Measurements from ENCODE around the gene SEZ6L2. TPM values are rescaled to one million over a fixed set of nuclear protein-coding genes. Genes with fewer than 3 reads are reported as not detected.
"Not testable (repeated sequence)": the region's sequence is repeated elsewhere in the genome, so short reads cannot be mapped to it uniquely, and the experiment has no call there.

The SEZ6L2 gene
- total and polyA plus RNA-seq, 2 donors: 1.5 to 7.7 TPM

- Histone ChIP-seq H3K4me1 (ENCODE audit: insufficient read depth) (no peaks in the 10 kb centered on the region), H3K36me3 (ENCODE audit: insufficient read depth) (no peaks in the 10 kb centered on the region), H3K4me3 (ENCODE audit: low read depth, low read length) (no peak overlapping the region), H3K27ac (ENCODE audit: low read depth) (no peak overlapping the region)
- WGBS: 71% methylated on average over 10 of the region's 10 CpGs
- no peak for DNase-seq (ENCODE audit: extremely low spot score)
These were observed 7.6 kb downstream of the SEZ6L2 start for GRCh38 chr16:29891525-29892457.

DNA sequence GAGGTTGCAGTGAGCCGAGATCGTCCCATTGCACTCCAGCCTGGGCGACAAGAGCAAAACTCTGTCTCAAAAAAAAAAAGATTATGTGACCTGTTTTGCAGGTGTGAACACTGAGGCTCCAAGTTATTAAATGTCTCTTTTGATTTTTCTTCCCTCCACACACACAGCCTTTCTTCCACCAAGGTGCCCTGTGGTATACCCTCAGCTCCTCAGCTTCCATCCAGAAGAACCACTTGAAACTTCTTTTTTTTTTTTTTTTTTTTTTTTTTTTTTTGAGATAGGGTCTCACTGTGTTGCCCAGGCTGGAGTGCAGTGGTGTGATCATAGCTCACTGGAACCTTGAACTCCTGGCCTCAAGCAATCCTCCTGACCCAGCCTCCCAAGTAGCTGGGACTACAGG lies 10.0 kb downstream of the SEZ6L2 start:
- not testable (repeated sequence) for H3K27ac ChIP-seq (ENCODE audit: low read depth); H3K4me1 ChIP-seq (ENCODE audit: insufficient read depth); DNase-seq (ENCODE audit: extremely low spot score); H3K36me3 ChIP-seq (ENCODE audit: insufficient read depth); H3K4me3 ChIP-seq (ENCODE audit: low read depth, low read length)
- 94% methylated on average over 3 of the region's 3 CpGs for WGBS

DNA sequence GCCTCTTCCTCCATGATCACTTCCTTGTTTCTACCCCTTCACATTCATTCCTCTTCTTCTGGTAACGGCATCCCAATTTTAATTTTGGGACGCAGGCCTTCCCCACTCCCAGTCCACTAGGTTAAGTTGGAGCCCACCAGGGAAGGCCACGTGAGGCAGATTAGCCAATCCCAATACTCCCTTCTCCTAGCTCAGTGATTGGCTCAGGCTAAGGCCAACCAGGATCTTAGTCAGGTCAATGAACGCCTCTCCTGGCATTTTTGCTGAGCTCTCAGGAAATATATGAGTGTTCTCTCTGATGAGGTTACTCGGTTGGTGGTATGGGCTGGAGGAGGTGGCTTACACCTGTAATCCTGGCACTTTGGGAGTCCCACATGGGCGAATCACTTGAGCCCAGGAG lies 15.4 kb downstream of the SEZ6L2 start:
- Histone ChIP-seq H3K36me3 (ENCODE audit: insufficient read depth) (no peaks in the 10 kb centered on the region), H3K4me3 (ENCODE audit: low read depth, low read length) (no peak overlapping the region), H3K27ac (ENCODE audit: low read depth) (no peak overlapping the region), H3K4me1 (ENCODE audit: insufficient read depth) (no peaks in the 10 kb centered on the region)
- WGBS: 71% methylated on average over 6 of the region's 6 CpGs
- no peak for DNase-seq (ENCODE audit: extremely low spot score)

- Histone ChIP-seq H3K4me3 (ENCODE audit: low read depth, low read length) (no peak overlapping the region), H3K27ac (ENCODE audit: low read depth) (no peak overlapping the region), H3K4me1 (ENCODE audit: insufficient read depth) (no peaks in the 10 kb centered on the region), H3K36me3 (ENCODE audit: insufficient read depth) (no peaks in the 10 kb centered on the region)
- WGBS: 95% methylated on average over 3 of the region's 3 CpGs
- no peak for DNase-seq (ENCODE audit: extremely low spot score)
These were observed 18.3 kb downstream of the SEZ6L2 start for GRCh38 chr16:29881050-29881449.

DNA sequence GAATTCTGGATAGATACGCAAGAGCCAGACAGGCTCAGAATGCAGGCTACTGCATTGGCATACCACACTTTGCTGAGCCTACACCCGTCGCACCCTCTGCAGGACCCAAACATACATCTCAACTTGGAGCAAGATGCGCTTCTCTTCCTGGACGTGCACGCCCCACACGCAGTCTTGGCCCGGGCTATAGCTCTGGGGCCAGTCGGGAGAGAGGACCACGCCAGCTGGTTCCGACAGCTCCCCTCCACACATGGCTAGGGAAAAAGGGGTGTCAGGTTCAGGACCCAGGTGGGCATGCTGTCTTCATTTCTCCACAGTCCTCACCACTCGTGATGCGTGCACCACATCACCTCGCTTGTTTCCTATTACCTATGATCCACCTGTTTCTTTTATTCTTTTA lies 21.2 kb downstream of the SEZ6L2 start:
- WGBS: 89% methylated on average over 14 of the region's 14 CpGs
- Histone ChIP-seq H3K4me3 (ENCODE audit: low read depth, low read length) (no peak overlapping the region), H3K4me1 (ENCODE audit: insufficient read depth) (no peaks in the 10 kb centered on the region), H3K36me3 (ENCODE audit: insufficient read depth) (no peaks in the 10 kb centered on the region), H3K27ac (ENCODE audit: low read depth) (no peak overlapping the region)
- no peak for DNase-seq (ENCODE audit: extremely low spot score)

DNA sequence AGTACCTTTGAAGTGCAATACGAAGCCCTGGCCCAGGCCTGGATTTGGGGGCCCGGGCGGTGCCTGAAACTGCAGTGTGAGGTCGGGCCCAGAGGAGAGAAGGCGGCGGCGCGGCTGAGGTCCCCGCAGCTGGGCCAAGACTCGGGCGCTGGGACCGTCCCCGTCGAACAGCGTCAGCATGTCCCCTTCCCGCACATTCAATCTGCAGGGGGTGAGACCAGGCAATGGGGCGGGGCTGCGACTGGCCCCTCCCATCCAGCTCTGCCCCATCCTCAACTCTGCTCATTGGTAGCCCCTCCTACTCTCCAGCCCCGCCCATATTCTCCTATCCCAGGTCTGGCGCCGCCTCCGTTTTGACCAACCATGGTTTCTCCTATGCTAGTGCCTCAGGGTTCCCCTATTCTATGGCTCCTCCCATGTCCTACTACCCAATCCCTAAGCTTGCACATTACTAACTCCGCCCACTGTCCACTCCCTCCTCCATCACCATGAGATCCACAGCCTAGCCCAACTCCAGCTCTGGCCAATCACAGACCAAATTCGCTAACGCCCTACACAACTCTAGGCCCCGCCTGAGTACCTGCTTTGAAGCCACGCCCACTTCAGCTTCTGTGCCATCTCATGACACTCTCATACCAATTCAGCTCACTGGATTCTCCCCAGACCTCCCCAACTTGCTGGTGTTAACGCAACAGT lies 21.9 kb downstream of the SEZ6L2 start:
- Histone ChIP-seq H3K4me1 (ENCODE audit: insufficient read depth) (no peaks in the 10 kb centered on the region), H3K36me3 (ENCODE audit: insufficient read depth) (no peaks in the 10 kb centered on the region), H3K4me3 (ENCODE audit: low read depth, low read length) (no peak overlapping the region), H3K27ac (ENCODE audit: low read depth) (no peak overlapping the region)
- WGBS: 16% methylated on average over 28 of the region's 28 CpGs
- DNase-seq (ENCODE audit: extremely low spot score): no peak

DNA sequence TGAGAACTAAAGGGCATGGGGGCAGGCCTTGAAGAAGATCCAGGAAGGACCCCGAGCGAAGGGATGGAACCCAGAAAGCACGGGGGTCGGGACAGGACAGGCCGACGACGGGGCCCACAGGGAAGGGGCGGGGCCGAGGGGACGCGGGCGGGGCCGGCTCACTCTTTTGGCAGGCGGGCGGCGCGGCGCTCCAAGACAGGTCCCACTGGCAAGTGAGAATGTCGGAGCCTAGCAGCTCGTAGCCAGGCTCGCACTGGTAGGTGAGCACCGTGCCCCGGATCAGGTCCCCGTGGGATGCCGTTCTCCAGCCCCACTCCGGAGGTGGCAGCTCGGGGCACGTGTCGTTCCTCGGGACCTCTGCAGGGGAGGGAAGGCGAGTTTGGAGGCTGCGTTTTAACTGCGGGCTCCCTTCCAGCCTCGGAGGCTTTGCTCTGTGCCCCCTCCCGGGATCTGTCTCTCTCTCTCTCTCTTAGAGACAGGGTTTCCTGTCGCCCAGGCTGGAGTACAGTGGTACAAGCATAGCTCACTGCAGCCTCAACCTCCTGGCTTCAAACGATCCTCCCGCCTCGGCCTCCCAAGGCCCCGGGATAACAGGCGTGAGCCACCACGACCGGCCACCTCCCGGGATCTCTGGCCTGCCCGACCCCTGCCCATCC lies 22.6 kb downstream of the SEZ6L2 start:
- H3K27ac ChIP-seq (ENCODE audit: low read depth): no peak overlapping the region
- WGBS: 9% methylated on average over 45 of the region's 45 CpGs
- DNase-seq (ENCODE audit: extremely low spot score): no peak
- no peaks in the 10 kb centered on the region for H3K4me1 ChIP-seq (ENCODE audit: insufficient read depth)
- H3K36me3 ChIP-seq (ENCODE audit: insufficient read depth): no peaks in the 10 kb centered on the region
- no peak overlapping the region for H3K4me3 ChIP-seq (ENCODE audit: low read depth, low read length)

DNA sequence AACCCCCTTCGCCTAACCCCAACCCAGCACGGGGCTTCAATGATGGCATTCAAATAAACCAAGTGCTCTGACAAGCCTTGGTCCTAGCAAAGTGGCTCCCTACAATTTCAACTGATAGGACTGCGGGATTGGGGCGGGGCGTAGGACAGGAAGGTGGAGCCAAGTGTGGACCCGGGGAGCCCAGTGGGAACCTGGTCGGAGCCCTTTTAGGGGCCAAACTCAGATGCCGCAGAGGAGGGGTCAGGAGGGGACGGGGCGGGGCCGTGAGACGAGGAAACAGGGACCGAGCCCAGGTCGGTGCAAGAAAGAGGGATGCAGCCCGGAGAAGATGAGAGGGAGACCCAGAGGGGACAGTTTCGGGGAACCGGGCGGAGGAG lies 23.1 kb downstream of the SEZ6L2 start:
- Histone ChIP-seq H3K4me3 (ENCODE audit: low read depth, low read length) (no peak overlapping the region), H3K4me1 (ENCODE audit: insufficient read depth) (no peaks in the 10 kb centered on the region), H3K36me3 (ENCODE audit: insufficient read depth) (no peaks in the 10 kb centered on the region), H3K27ac (ENCODE audit: low read depth) (no peak overlapping the region)
- DNase-seq (ENCODE audit: extremely low spot score): no peak
- WGBS: 28% methylated on average over 18 of the region's 18 CpGs

DNA sequence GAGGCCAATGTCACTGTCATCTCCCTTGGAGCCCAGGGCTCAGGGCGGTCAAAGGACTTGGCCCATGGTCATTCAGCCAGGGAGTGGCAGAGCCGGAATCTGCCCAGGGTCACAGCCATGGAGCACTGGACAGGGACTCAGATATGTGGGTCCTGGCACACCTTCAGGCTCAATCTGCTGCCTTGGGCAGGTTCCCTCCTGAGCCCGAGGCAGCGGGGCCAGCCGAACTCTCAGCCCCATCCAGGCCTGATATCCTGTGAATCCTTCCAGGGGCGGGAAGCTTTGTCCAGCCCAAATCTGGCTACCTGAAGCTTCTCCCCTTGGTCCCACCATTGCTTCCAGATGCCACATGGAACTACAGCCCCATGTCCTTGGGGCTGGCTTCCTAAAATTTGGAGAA lies 24.1 kb downstream of the SEZ6L2 start:
- Histone ChIP-seq H3K4me1 (ENCODE audit: insufficient read depth) (no peaks in the 10 kb centered on the region), H3K36me3 (ENCODE audit: insufficient read depth) (no peaks in the 10 kb centered on the region), H3K4me3 (ENCODE audit: low read depth, low read length) (no peak overlapping the region), H3K27ac (ENCODE audit: low read depth) (no peak overlapping the region)
- no peak for DNase-seq (ENCODE audit: extremely low spot score)
- WGBS: 92% methylated on average over 6 of the region's 6 CpGs

DNA sequence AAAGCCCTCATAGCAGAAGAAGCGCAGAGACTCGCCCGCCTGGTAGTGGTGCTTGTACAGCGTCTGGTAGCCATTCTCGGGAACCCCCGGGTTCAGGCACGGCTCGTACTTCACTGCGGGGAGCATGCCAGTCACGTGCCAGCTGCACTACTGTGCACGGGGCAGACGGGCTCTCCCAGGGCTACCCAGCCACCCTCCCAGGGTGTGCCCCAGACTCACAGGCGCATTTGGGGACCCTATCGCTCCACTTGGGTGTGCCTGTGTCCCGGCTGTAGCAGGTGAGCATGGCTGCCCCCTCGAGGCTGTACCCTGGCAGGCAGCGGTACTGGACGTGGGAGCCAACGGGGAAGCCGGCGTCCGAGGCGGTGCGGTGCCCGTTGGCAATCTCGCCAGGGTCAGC lies 26.0 kb downstream of the SEZ6L2 start:
- no peak overlapping the region for H3K27ac ChIP-seq (ENCODE audit: low read depth)
- no peaks in the 10 kb centered on the region for H3K4me1 ChIP-seq (ENCODE audit: insufficient read depth)
- DNase-seq (ENCODE audit: extremely low spot score): no peak
- H3K36me3 ChIP-seq (ENCODE audit: insufficient read depth): no peaks in the 10 kb centered on the region
- H3K4me3 ChIP-seq (ENCODE audit: low read depth, low read length): no peak overlapping the region
- WGBS: 91% methylated on average over 26 of the region's 26 CpGs

DNA sequence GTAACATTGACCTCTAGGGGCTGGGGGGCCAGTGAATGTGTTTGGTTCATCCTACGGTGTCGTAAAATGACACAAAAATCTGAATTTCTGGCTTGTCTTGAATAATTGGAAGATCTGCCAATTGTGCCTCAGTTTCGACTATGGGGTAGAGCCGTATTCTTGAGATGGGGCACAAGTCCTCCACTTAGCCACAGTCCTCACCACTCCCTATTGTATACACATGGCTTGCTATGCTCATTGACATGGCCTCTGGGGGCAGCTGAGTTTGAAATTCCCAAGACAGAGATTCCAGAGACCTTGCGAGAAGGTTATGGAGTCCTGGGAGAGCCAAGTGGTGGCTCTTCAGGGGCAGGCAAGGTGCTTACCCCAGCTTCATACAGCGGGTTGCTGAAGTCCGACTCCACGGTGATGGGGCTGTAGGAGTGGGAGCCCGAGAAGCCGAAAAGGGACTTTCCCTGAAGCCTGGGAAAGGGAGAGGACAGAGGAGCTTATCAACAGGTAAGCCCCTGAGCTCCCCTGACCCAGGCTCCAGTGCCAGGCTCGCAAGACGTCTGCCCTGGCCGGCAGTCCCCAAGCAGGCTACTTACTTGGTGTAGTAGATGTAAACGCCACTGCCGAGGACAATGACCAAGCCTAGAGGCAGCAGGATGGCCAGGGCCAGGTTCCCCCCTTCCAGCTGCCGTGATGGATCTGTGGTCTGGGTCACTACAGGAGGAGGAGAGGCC lies 27.4 kb downstream of the SEZ6L2 start:
- Histone ChIP-seq H3K36me3 (ENCODE audit: insufficient read depth) (no peaks in the 10 kb centered on the region), H3K4me1 (ENCODE audit: insufficient read depth) (no peaks in the 10 kb centered on the region), H3K27ac (ENCODE audit: low read depth) (no peak overlapping the region), H3K4me3 (ENCODE audit: low read depth, low read length) (no peak overlapping the region)
- 91% methylated on average over 16 of the region's 16 CpGs for WGBS
- no peak for DNase-seq (ENCODE audit: extremely low spot score)

DNA sequence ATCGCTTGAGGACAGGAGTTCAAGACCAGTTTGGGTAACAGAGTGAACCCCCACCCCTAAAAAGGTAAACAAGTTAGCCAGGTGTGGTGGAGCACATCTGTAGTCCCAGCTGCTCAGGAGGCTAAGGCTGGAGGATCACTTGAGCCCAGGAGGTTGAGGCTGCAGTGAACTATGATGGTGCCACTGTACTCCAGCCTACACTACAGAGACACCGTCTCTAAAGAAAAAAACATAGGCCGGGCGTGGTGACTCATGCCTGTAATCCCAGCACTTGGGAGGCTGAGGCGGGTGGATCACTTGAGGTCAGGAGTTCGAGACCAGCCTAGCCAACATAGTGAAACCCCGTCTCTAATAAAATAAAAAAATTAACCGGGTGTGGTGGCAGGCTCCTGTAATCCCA lies 30.3 kb downstream of the SEZ6L2 start:
- not testable (repeated sequence) for H3K27ac ChIP-seq (ENCODE audit: low read depth); H3K4me3 ChIP-seq (ENCODE audit: low read depth, low read length); DNase-seq (ENCODE audit: extremely low spot score); H3K36me3 ChIP-seq (ENCODE audit: insufficient read depth); H3K4me1 ChIP-seq (ENCODE audit: insufficient read depth)
- 83% methylated on average over 8 of the region's 8 CpGs for WGBS

DNA sequence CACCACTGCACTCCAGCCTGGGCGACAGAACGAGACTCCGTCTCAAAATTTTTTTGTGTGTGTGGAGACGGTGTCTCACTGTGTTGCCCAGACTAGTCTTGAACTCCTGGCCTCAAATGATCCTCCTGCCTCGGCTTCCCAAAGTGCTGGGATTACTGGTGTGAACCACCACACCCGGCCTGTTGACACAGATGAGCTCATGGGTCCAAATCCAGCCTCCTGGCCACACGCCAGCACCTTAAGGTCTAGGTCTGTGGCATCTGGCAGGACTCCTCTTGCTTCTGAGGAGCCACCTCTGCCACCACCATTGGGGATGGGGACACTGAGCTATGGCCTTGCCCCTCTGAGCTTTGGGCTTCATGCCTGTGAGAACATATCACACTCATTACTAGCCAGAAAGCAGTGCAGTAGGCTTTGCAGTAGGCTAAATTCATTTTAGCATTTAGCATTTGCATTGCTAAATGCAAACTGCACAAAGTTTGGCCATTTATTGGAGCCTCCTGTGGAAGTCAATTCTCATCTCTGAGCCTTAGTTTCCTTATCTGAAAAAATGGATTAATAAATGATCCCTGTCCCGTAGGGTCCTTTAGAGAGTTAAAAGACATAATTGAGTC lies 30.8 kb downstream of the SEZ6L2 start:
- no peak overlapping the region for H3K27ac ChIP-seq (ENCODE audit: low read depth)
- DNase-seq (ENCODE audit: extremely low spot score): no peak
- 66% methylated on average over 8 of the region's 8 CpGs for WGBS
- H3K4me1 ChIP-seq (ENCODE audit: insufficient read depth): no peaks in the 10 kb centered on the region
- no peaks in the 10 kb centered on the region for H3K36me3 ChIP-seq (ENCODE audit: insufficient read depth)
- no peak overlapping the region for H3K4me3 ChIP-seq (ENCODE audit: low read depth, low read length)
